ENCODE data around the gene CTDSPL. TPM values are rescaled to one million over a fixed set of nuclear protein-coding genes. Genes with fewer than 3 reads are reported as not detected.

CTDSPL gene
- total and polyA plus RNA-seq, 2 of the 13 experiments (the other 11 are each of a cell fraction or from before 2014, with no cell fraction given), result 26.1 to 142 TPM

DNA sequence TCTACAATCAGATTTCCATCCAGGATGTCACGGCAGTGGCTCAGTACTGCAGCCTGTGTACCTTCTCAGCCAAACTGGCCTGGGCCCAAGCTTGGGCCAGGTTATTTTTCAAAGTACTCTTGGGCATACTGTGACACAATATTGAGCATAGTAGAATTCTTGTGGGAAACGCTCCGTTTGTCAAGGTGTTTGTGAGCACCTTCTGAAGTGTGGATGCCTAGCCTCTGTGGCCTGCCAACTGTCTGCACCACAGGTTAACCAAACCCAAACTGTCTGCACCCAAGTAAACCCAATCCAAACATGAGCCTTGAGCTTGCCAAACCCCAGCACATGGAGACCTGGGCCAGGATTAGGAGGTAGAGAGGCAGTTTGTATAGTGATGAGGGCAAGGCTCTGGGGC lies 25.4 kb downstream of the CTDSPL start:
- FAIRE-seq (no peak), ATAC-seq (no peak), DNase-seq (ENCODE audit: low spot score) (no peak)
- H3K36me3 ChIP-seq (replicated peaks in 1 of 2; ENCODE audit: control insufficient read depth in 1 of 2, insufficient read depth in 2 of 2, low read length in 2 of 2), result peaks cover 0 to 10% of the 10 kb centered on the region in 2 experiments; a peak in 1 of 5 replicates
- TF ChIP-seq MAF1 (CRISPR knock-in tag; IDR thresholded peaks at IDR 0.05; ENCODE audit: borderline replicate concordance) (no peak), ZNF124 (CRISPR knock-in tag; IDR thresholded peaks at IDR 0.05) (no peak), MAFF (IDR thresholded peaks at IDR 0.05; ENCODE audit: low read depth, low read length) (no peak), KAT2B (IDR thresholded peaks at IDR 0.05; ENCODE audit: borderline replicate concordance, low read depth, low read length) (no peak), MAFK (conservative IDR thresholded peaks at IDR 0.05 in 1 of 2, IDR thresholded peaks at IDR 0.05 in 1 of 2; ENCODE audit: low read length in 2 of 2) (no peak), ZNF557 (CRISPR knock-in tag; IDR thresholded peaks at IDR 0.05) (no peak), HOXA3 (CRISPR knock-in tag; IDR thresholded peaks at IDR 0.05) (no peak), ZFX (CRISPR knock-in tag; IDR thresholded peaks at IDR 0.05; ENCODE audit: low read depth) (no peak), YEATS2 (CRISPR knock-in tag; IDR thresholded peaks at IDR 0.05; ENCODE audit: borderline replicate concordance) (no peak), YEATS4 (CRISPR knock-in tag; IDR thresholded peaks at IDR 0.05; ENCODE audit: borderline replicate concordance) (no peak)
- TF ChIP-seq, protein P1, sequence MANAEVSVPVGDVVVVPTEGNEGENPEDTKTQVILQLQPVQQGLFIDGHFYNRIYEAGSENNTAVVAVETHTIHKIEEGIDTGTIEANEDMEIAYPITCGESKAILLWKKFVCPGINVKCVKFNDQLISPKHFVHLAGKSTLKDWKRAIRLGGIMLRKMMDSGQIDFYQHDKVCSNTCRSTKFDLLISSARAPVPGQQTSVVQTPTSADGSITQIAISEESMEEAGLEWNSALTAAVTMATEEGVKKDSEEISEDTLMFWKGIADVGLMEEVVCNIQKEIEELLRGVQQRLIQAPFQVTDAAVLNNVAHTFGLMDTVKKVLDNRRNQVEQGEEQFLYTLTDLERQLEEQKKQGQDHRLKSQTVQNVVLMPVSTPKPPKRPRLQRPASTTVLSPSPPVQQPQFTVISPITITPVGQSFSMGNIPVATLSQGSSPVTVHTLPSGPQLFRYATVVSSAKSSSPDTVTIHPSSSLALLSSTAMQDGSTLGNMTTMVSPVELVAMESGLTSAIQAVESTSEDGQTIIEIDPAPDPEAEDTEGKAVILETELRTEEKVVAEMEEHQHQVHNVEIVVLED (CRISPR knock-in tag; IDR thresholded peaks at IDR 0.05; ENCODE audit: borderline replicate concordance), result no peak
- TF ChIP-seq, protein P2, sequence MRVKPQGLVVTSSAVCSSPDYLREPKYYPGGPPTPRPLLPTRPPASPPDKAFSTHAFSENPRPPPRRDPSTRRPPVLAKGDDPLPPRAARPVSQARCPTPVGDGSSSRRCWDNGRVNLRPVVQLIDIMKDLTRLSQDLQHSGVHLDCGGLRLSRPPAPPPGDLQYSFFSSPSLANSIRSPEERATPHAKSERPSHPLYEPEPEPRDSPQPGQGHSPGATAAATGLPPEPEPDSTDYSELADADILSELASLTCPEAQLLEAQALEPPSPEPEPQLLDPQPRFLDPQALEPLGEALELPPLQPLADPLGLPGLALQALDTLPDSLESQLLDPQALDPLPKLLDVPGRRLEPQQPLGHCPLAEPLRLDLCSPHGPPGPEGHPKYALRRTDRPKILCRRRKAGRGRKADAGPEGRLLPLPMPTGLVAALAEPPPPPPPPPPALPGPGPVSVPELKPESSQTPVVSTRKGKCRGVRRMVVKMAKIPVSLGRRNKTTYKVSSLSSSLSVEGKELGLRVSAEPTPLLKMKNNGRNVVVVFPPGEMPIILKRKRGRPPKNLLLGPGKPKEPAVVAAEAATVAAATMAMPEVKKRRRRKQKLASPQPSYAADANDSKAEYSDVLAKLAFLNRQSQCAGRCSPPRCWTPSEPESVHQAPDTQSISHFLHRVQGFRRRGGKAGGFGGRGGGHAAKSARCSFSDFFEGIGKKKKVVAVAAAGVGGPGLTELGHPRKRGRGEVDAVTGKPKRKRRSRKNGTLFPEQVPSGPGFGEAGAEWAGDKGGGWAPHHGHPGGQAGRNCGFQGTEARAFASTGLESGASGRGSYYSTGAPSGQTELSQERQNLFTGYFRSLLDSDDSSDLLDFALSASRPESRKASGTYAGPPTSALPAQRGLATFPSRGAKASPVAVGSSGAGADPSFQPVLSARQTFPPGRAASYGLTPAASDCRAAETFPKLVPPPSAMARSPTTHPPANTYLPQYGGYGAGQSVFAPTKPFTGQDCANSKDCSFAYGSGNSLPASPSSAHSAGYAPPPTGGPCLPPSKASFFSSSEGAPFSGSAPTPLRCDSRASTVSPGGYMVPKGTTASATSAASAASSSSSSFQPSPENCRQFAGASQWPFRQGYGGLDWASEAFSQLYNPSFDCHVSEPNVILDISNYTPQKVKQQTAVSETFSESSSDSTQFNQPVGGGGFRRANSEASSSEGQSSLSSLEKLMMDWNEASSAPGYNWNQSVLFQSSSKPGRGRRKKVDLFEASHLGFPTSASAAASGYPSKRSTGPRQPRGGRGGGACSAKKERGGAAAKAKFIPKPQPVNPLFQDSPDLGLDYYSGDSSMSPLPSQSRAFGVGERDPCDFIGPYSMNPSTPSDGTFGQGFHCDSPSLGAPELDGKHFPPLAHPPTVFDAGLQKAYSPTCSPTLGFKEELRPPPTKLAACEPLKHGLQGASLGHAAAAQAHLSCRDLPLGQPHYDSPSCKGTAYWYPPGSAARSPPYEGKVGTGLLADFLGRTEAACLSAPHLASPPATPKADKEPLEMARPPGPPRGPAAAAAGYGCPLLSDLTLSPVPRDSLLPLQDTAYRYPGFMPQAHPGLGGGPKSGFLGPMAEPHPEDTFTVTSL (CRISPR knock-in tag; IDR thresholded peaks at IDR 0.05; ENCODE audit: borderline replicate concordance), result no peak
- TF ChIP-seq, protein P3, sequence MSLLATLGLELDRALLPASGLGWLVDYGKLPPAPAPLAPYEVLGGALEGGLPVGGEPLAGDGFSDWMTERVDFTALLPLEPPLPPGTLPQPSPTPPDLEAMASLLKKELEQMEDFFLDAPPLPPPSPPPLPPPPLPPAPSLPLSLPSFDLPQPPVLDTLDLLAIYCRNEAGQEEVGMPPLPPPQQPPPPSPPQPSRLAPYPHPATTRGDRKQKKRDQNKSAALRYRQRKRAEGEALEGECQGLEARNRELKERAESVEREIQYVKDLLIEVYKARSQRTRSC (CRISPR knock-in tag; IDR thresholded peaks at IDR 0.05; ENCODE audit: low read depth), result no peak
- CTCF ChIA-PET (ENCODE audit: low intra/inter-chr PET ratio, low total read pairs), result no interaction called here
- H3K27ac ChIP-seq (ENCODE audit: extremely low read length, insufficient read depth, low read length), result no peak overlapping the region
- no peaks in the 10 kb centered on the region for H3K9me3 ChIP-seq (ENCODE audit: low read length)
- intact Hi-C loops (cut with micrococcal nuclease; ENCODE audit: unreplicated experiment) (no loop called here), in situ Hi-C loops (cut with HindIII; ENCODE audit: extremely low pct_ligation_motif_present, low pct_unique_long_range_greater_than_20kb) (no loop called here)
- H3K79me2 ChIP-seq (ENCODE audit: insufficient read depth, low read length), result peaks cover 93% of the 10 kb centered on the region
- no peaks in the 10 kb centered on the region for H3K27me3 ChIP-seq (ENCODE audit: control insufficient read depth in 1 of 2, insufficient read depth in 2 of 2, low read length in 2 of 2)
- peaks cover 68% of the 10 kb centered on the region for H3K4me1 ChIP-seq (ENCODE audit: insufficient read depth, low read length)
- 93% methylated on average over 1 of the region's 3 CpGs for WGBS (ENCODE audit: low lambda C conversion rate)
- no peak overlapping the region for H3K4me2 ChIP-seq (ENCODE audit: low read depth, low read length)
- H3K4me3 ChIP-seq (replicated peaks in 1 of 3; ENCODE audit: insufficient read depth in 1 of 3, low read depth in 2 of 3, low read length in 3 of 3), result no peak overlapping the region
- H4K20me1 ChIP-seq (ENCODE audit: insufficient read depth, low read length), result peaks cover 40% of the 10 kb centered on the region; the same call in 1 of the 2 replicates
- no TSS peak for BruUV-seq (replicated peaks)
- no peak overlapping the region for H2AFZ ChIP-seq (ENCODE audit: low read length)
- H3K9ac ChIP-seq (ENCODE audit: insufficient read depth, low read depth, low read length), result no peak overlapping the region
- POLR2A ChIA-PET, result interaction anchor here (1.0 to 2.0 kb wide), 3 partner anchors 19 to 31 kb away, joined by 3 to 4 read pairs (median 3); no protein-coding TSS in a partner anchor

All from HepG2 (cell line).